Tongue (tissue), 2 donors: ENCODE measurements around the gene RHOD. TPM values are rescaled to one million over a fixed set of nuclear protein-coding genes. Genes with fewer than 3 reads are reported as not detected.
A peak's percentile ranks its signal among the peaks of the same experiment; 100 is the strongest.

Experiments
- DNase-seq: peaks from one replicate; pipeline ENCODE4 v3.0.0-alpha.2; 2015
- total RNA-seq: library from RNA; depleted of rRNA; stranded (reverse); fragments of >200 nt; gene quantifications from one replicate; pipeline ENCODE4 v1.2.3, GENCODE V29; 2014

RHOD gene
- total RNA-seq, 1 donor from 2014 or later: 14.4 TPM

- no peak for DNase-seq
Observed at GRCh38 chr11:67032830-67033551, 23.7 kb upstream of the RHOD start.

GRCh38 chr11:67033661-67034166, 22.9 kb upstream of the RHOD start:
- no peak for DNase-seq

DNA sequence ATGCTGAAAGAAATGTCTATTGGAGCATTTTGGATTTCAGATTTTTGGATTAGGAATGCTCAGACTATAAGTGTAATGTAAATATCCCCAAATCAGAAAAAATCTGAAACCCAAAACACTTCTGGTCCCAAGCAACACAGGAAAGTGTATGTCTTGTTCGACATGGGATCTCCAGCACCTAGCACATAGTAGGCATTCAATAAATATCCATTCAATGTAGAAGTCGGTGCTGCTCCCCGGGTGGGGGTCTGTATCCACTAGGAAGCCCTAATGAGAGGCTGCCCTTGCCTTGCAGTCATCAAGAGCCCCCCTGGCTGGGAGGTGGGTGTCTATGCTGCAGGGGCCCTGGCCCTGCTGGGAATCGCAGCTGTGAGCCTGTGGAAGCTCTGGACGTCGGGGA, 22.3 kb upstream of the RHOD start:
- DNase-seq: no peak

DNA sequence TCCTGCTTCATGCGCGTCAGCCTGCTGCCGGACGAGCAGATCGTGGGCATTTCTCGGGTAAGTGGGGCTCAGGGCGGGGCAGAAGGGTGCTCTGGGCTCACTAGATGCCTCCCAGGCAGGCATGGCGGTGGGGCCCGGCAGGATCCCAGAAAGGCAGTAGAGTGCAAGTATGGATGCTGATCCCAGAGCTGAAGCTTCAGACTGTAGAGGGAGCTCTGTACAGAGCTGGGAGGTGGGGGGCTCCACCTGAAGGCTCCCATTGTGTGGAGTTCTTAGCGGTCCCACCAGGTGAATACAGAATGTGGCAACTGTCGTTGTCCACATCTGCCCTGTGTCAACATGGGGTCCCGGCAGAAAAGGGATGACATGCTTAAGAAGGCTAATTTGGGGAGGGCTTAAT, 16.5 kb upstream of the RHOD start:
- DNase-seq: no peak

GRCh38 chr11:67041602-67042001, 15.0 kb upstream of the RHOD start:
- DNase-seq: no peak

GRCh38 chr11:67043572-67044349, 12.9 kb upstream of the RHOD start:
- no peak for DNase-seq

GRCh38 chr11:67044496-67044895, 12.2 kb upstream of the RHOD start:
- no peak for DNase-seq

GRCh38 chr11:67045314-67045713, 11.3 kb upstream of the RHOD start:
- DNase-seq: no peak

- no peak for DNase-seq
Observed at GRCh38 chr11:67048515-67049130, 8.0 kb upstream of the RHOD start.

DNA sequence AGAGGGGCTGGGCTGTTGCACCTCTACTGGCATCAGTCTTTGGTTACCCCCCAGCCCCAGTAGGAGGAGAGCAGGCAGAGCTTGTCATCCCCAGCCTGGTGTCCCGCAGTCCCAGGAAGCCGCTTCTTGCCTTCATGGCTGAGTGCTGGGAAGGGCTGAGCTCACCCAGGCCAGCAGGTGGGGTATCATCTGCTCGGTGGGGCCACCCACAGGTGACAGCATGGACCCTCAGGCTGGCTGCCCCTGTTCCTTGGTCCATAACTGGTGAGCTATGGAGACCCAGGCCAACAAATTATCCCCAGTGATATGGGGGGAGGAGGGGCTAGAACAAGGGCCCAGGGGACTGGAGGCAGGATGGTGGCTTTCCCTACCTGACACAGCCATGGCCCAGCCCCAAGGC, 6.5 kb upstream of the RHOD start:
- DNase-seq: no peak

DNA sequence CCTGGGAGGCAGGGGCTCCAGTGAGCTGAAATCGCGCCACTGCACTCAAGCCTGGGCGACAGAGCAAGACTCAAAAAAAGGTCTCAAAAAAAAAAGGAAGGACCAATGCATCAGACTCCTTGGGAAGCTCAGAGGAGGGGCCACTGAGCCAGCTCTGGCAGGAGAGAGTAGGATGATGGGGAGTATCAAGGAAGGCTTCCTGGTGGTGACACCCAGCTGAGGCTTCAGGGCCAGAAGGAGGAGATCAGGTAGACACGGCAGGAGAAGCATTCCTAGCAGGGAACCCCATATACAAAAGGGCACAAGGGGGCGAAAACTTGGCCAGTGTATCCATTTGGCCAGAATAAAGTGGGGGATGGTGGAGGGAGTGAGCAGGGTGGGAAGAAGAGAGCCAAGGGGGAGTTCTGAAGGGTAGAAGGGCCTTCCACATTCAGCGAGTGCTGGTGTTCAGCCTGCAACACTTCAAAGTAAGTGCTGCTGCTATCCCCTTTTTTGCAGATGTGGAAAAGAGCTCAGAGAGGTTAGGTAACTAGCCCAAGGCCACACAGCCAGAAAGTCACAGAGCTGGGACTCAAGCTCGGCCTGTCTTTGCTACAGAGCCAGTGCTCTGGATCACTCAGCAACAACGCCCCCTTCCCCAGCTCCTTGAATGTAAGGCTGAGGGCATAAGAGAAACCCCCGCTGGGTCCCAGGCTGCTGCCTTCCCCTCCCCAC, 5.3 kb upstream of the RHOD start:
- DNase-seq: no peak

- no peak for DNase-seq
Observed at GRCh38 chr11:67051945-67052488, 4.6 kb upstream of the RHOD start.

DNA sequence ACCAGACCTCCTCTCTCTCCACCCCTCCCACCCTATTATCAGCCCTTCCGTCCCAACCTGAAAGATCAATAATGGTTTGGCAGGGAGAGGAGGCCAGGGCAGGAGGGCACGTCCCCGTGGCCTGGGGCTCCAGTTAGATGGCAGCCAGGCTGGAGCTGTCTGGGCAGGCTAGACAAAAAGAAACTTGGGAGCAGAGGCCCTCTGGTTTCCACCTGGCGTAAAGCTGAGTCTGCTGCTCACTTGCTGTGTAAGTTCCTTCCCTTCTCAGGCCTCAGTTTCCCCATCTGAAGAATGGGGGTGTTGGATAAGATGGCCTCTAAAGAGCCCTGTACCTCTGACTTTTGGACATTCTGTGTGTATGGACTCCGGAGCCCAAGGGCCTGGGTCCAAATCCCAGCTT, 3.8 kb upstream of the RHOD start:
- DNase-seq: no peak

DNA sequence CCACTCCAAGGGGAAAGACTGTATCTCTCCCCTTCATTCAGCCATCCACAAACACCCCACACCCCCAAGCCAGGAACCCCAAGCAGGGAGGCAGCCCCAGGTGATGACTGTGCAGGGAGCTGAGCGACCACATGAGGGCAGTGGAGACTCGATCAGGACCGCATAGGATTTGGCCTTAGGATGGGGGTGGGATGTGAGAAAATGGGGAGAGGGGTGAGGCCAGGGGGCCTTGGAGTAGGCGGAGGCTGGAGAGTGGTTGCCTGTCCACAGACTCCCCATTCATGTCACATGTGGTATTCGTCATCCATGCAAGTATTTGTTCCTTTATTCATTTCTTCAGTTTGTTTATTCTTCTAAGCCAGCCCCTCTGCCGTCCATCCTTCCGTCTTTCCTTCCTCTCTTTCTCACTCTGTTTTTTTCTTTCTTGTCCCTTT, 2.7 kb upstream of the RHOD start:
- peak; percentile 73 for DNase-seq

GRCh38 chr11:67054346-67054835, 2.3 kb upstream of the RHOD start:
- no peak for DNase-seq

DNA sequence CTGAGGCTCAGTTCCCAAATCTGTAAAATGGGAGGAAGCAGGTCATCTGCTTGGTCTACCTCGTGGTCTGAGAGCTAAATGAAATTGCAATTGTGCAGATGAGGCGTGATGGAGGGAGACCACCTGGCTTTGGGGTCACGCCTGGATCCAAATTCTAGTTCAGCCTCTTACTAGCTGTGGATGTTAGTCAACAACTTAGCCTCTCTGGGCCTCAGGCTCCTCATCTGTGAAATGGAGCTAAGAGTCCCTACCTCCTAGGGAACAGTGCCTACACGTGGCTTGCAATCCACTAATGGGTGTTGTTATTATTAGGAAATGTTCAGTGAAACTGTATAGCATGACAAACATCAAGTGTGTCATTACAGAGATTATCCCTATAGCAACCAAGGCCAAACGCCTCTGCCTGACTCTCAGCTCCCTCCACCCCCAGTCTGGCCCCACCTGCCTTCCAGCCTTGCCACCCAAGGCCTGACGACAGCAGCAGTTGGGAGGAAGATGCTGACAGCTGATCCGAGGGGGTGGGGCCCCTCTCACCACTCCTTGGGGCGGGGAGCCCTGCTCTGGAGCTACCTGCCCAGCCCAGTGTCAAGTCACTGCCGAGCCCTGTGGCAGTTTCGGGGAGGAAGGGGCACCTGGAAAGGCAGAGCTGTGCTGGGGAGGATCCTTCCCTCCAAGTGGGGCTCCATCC, 1.7 kb upstream of the RHOD start:
- DNase-seq: peak; percentile 83

DNA sequence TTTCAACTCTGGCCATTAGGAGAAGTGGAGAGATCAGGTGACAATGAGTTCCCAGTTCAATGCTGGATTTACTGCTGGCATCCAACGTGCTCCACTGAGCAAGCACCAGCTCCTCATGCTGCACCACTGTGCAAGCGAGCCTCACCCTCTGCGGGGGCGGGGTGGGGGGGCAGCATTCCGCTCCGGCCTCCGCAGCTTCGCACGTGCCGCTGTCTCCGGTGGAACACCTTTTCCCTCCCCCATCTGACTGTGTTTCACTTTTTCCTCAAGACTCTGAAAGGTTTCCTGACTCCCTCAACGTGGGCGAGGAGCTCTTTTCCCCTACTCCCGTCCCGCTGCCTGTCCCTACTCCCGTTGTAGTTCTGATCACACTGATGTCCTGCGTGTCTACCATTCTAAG, 835 bp upstream of the RHOD start:
- peak; percentile 34 for DNase-seq

- peak; percentile 60 for DNase-seq
Observed at GRCh38 chr11:67057205-67057672, 592 bp downstream of the RHOD start.

GRCh38 chr11:67058506-67058905, 1.9 kb downstream of the RHOD start:
- DNase-seq: no peak

DNA sequence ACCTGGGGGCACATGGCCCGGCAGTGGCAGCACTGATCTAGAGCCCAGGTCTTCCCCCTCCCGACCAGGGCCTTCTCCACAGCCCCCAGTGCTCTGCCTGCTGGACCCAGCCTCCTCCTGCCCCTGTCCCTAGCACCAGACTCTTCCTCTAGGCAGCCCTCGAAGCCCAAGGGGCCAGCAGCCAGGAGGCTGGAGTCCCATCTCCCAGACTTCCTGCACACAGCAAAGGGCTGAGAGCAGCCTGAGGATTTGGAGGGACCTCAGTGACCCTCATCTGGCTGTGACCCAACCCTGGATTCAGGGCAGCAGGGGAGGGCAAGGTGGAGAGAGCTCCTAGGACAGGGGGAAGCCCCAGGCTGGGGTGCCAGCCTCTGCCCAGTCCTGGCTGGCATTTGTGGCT, 3.0 kb downstream of the RHOD start:
- no peak for DNase-seq

- DNase-seq: no peak
Observed at GRCh38 chr11:67060111-67060522, 3.5 kb downstream of the RHOD start.
